PFSK-1 (cell line): ENCODE data around the gene NCAM2.

ENCODE experiments used
- FOXP2 ChIP-seq: optimal IDR thresholded peaks from 2 replicates; pipeline ENCODE3; 2011; ENCODE audit warnings: borderline replicate concordance, control low read depth, inconsistent platforms; ENCODE audit not compliant: insufficient read depth; ENCODE audit errors: extremely low read length, extremely low read depth
- POLR2AphosphoS5 ChIP-seq: IDR thresholded peaks from 2 replicates; pipeline ENCODE4 v1.6.1; 2012; ENCODE audit warnings: low read depth, mild to moderate bottlenecking, control low read depth, low read length, moderate library complexity
- REST ChIP-seq, 2 experiments: IDR thresholded peaks; 2 replicates each; pipeline versions ENCODE4 v1.6.1 to v1.8.0; 2011 to 2012; ENCODE audit warnings: low read depth in 2 of 2, low read length in 2 of 2, control low read depth in 1 of 2, inconsistent platforms in 1 of 2, mild to moderate bottlenecking in 1 of 2, moderate library complexity in 1 of 2; ENCODE audit not compliant: insufficient read depth in 1 of 2
- SIN3A ChIP-seq: IDR thresholded peaks from 2 replicates; pipeline ENCODE4 v1.6.1; 2012; ENCODE audit warnings: mild to moderate bottlenecking, low read length, moderate library complexity, borderline replicate concordance; ENCODE audit not compliant: insufficient read depth
- TAF1 ChIP-seq: IDR thresholded peaks from 2 replicates; pipeline ENCODE4 v1.6.1; 2012; ENCODE audit warnings: low read length, control low read depth, borderline replicate concordance; ENCODE audit not compliant: insufficient read depth

NCAM2 gene

GRCh38 chr21:21039624-21040170, 41.5 kb downstream of the NCAM2 start:
- no peak for TF ChIP-seq SIN3A
- no peak for TF ChIP-seq FOXP2
- no peak for TF ChIP-seq POLR2AphosphoS5
- TF ChIP-seq TAF1 = no peak
- TF ChIP-seq REST (IDR thresholded peaks at IDR 0.05; ENCODE audit: insufficient read depth in 1 of 2, low read depth in 2 of 2, low read length in 2 of 2) = no peak

- TF ChIP-seq POLR2AphosphoS5 = no peak
These were observed 47.3 kb downstream of the NCAM2 start for GRCh38 chr21:21045518-21045917.

- TF ChIP-seq REST (IDR thresholded peaks at IDR 0.05; ENCODE audit: insufficient read depth in 1 of 2, low read depth in 2 of 2, low read length in 2 of 2) = no peak
These were observed 47.9 kb downstream of the NCAM2 start for GRCh38 chr21:21046063-21046462.

- TF ChIP-seq FOXP2 (no peak), REST (IDR thresholded peaks at IDR 0.05; ENCODE audit: insufficient read depth in 1 of 2, low read depth in 2 of 2, low read length in 2 of 2) (no peak), TAF1 (no peak), POLR2AphosphoS5 (no peak), SIN3A (no peak)
These were observed 53.2 kb downstream of the NCAM2 start for GRCh38 chr21:21051109-21052055.

- TF ChIP-seq POLR2AphosphoS5 (no peak), FOXP2 (no peak), SIN3A (no peak), REST (IDR thresholded peaks at IDR 0.05; ENCODE audit: insufficient read depth in 1 of 2, low read depth in 2 of 2, low read length in 2 of 2) (no peak), TAF1 (no peak)
These were observed 54.5 kb downstream of the NCAM2 start for GRCh38 chr21:21052672-21053071.
